ENCODE data around the gene TUBGCP5. TPM values are rescaled to one million over a fixed set of nuclear protein-coding genes. Genes with fewer than 3 reads are reported as not detected.
"Not testable (repeated sequence)": the region's sequence is repeated elsewhere in the genome, so short reads cannot be mapped to it uniquely, and the experiment has no call there.

Gene TUBGCP5
- total RNA-seq, 3 donors from 2014 or later (not counting 1 experiment from before 2014, with no cell fraction given): 14.7 to 20.4 (median 17.5) TPM

DNA sequence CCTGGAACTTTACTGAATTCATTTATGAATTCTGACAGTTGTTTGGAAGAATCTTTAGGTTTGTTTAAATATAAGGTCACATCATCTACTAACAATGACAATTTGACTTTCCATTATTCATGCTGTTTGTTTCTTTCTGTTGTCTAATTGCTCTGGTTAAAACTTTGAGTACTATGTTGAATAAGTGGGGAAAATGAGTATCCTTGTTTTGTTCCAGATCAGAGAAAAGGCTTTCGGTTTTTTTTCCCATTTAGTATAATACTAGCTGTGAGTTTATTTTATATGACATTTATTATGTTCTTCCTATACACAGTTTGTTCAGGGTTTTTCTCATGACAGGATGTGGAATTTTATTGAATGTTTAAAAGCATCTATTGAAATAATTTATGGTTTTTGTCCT is 11.3 kb upstream of the TUBGCP5 start:
- no peak for TF ChIP-seq CTCF (IDR thresholded peaks at IDR 0.05)
- Mint-ChIP-seq H3K27me3 (ENCODE audit: low read depth in 2 of 2) (peaks cover 0 to 8% of the 10 kb centered on the region in 2 donors), H3K27ac (no peak overlapping the region), H3K36me3 (no peaks in the 10 kb centered on the region), H3K9me3 (no peaks in the 10 kb centered on the region), H3K4me1 (no peaks in the 10 kb centered on the region), H3K4me3 (no peak overlapping the region)
- H3K4me3 ChIP-seq (ENCODE audit: low read length): no peak overlapping the region
- no peaks in the 10 kb centered on the region for H3K4me1 ChIP-seq (ENCODE audit: control insufficient read depth, insufficient read depth, low read length)
- no peak for ATAC-seq
- H3K27ac ChIP-seq (ENCODE audit: low read length): no peak overlapping the region
- intact Hi-C loops (cut with micrococcal nuclease): no loop called here
- H3K36me3 ChIP-seq (ENCODE audit: control insufficient read depth, insufficient read depth, low read length): no peaks in the 10 kb centered on the region
- DNase-seq: no peak
- H3K27me3 ChIP-seq (ENCODE audit: control insufficient read depth, insufficient read depth, low read length): no peaks in the 10 kb centered on the region
- WGBS (ENCODE audit: insufficient coverage): no CpG with 5 or more reads among the region's 1 CpG
- H3K9me3 ChIP-seq (ENCODE audit: control insufficient read depth, insufficient read depth, low read length): no peaks in the 10 kb centered on the region

- no peaks in the 10 kb centered on the region for H3K27me3 ChIP-seq (ENCODE audit: control insufficient read depth, insufficient read depth, low read length)
- H3K4me3 ChIP-seq (ENCODE audit: low read length): no peak overlapping the region
- no peaks in the 10 kb centered on the region for H3K36me3 ChIP-seq (ENCODE audit: control insufficient read depth, insufficient read depth, low read length)
- DNase-seq (no peak), ATAC-seq (no peak)
- H3K4me1 Mint-ChIP-seq: no peaks in the 10 kb centered on the region
- no peaks in the 10 kb centered on the region for H3K36me3 Mint-ChIP-seq
- TF ChIP-seq CTCF (IDR thresholded peaks at IDR 0.05): no peak
- H3K9me3 Mint-ChIP-seq: no peaks in the 10 kb centered on the region
- 96% methylated on average over 16 of the region's 16 CpGs for WGBS (ENCODE audit: insufficient coverage)
- no peak overlapping the region for H3K27ac ChIP-seq (ENCODE audit: low read length)
- H3K4me3 Mint-ChIP-seq: no peak overlapping the region
- peaks cover 0 to 7% of the 10 kb centered on the region in 2 donors for H3K27me3 Mint-ChIP-seq (ENCODE audit: low read depth in 2 of 2)
- no peak overlapping the region for H3K27ac Mint-ChIP-seq
- intact Hi-C loops (cut with micrococcal nuclease): loop anchor here (10.0 kb wide), 1 partner anchor 125 kb away; no protein-coding TSS in a partner anchor
- H3K9me3 ChIP-seq (ENCODE audit: control insufficient read depth, insufficient read depth, low read length): no peaks in the 10 kb centered on the region
- no peaks in the 10 kb centered on the region for H3K4me1 ChIP-seq (ENCODE audit: control insufficient read depth, insufficient read depth, low read length)
Measured at GRCh38 chr15:23049984-23050628, 10.7 kb upstream of the TUBGCP5 start.

DNA sequence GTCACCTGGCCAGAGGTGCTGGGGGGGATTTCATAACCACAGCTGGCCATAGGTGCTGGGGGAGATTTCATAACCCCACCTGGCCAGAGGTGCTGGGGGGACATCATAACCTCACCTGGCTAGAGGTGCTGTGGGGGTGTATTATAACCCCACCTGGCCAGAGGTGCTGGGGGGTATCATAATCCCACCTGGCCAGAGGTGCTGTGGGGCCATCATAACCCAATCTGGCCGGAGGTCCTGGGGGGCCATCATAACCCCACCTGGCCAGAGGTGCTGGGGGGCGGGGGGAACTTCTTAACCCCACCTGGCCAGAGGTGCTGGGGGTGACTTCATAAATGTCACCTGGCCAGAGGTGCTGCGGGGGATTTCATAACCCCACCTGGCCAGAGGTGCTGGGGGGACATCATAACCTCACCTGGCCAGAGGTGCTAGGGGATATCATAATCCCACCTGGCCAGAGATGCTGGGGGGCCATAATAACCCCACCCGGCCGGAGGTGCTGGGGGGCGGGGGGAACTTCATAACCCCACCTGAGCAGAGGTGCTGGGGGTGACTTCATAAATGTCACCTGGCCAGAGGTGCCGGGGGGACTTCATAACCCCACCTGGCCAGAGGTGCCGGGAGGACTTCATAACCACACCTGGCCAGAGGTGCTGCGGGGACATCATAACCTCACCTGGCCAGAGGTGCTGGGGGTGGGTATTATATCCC is 9.4 kb upstream of the TUBGCP5 start:
- H3K4me3 ChIP-seq (ENCODE audit: low read length); H3K4me1 ChIP-seq (ENCODE audit: control insufficient read depth, insufficient read depth, low read length); H3K9me3 Mint-ChIP-seq; H3K27ac ChIP-seq (ENCODE audit: low read length); ATAC-seq; H3K27ac Mint-ChIP-seq; H3K27me3 ChIP-seq (ENCODE audit: control insufficient read depth, insufficient read depth, low read length); H3K36me3 Mint-ChIP-seq; H3K4me1 Mint-ChIP-seq; H3K9me3 ChIP-seq (ENCODE audit: control insufficient read depth, insufficient read depth, low read length); H3K36me3 ChIP-seq (ENCODE audit: control insufficient read depth, insufficient read depth, low read length); H3K27me3 Mint-ChIP-seq (ENCODE audit: low read depth in 2 of 2); H3K4me3 Mint-ChIP-seq; DNase-seq: not testable (repeated sequence)
- intact Hi-C loops (cut with micrococcal nuclease): loop anchor here (10.0 kb wide), 1 partner anchor 124 kb away; no protein-coding TSS in a partner anchor
- 98% methylated on average over 7 of the region's 9 CpGs for WGBS (ENCODE audit: insufficient coverage)

DNA sequence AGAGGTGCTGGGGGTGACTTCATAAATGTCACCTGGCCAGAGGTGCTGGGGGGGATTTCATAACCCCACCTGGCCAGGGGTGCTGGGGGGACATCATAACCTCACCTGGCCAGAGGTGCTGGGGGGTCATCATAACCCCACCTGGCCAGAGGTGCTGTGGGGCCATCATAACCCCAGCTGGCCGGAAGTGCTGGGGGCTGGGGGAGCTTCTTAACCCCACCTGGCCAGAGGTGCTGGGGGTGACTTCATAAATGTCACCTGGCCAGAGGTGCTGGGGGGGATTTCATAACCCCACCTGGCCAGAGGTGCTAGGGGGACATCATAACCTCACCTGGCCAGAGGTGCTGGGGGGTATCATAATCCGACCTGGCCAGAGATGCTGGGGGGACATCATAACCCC is 4.6 kb upstream of the TUBGCP5 start:
- not testable (repeated sequence) for H3K36me3 Mint-ChIP-seq; H3K9me3 Mint-ChIP-seq; H3K27me3 ChIP-seq (ENCODE audit: control insufficient read depth, insufficient read depth, low read length); H3K27me3 Mint-ChIP-seq (ENCODE audit: low read depth in 2 of 2); H3K4me1 ChIP-seq (ENCODE audit: control insufficient read depth, insufficient read depth, low read length); H3K4me1 Mint-ChIP-seq; H3K27ac Mint-ChIP-seq; H3K36me3 ChIP-seq (ENCODE audit: control insufficient read depth, insufficient read depth, low read length); ATAC-seq; H3K27ac ChIP-seq (ENCODE audit: low read length); DNase-seq; H3K4me3 Mint-ChIP-seq; H3K4me3 ChIP-seq (ENCODE audit: low read length); H3K9me3 ChIP-seq (ENCODE audit: control insufficient read depth, insufficient read depth, low read length)
- intact Hi-C loops (cut with micrococcal nuclease): loop anchor here (10.0 kb wide), 1 partner anchor 119 kb away; no protein-coding TSS in a partner anchor
- 90% methylated on average over 1 of the region's 2 CpGs for WGBS (ENCODE audit: insufficient coverage)

GRCh38 chr15:23043535-23043934 is 4.2 kb upstream of the TUBGCP5 start:
- not testable (repeated sequence) for H3K4me3 ChIP-seq (ENCODE audit: low read length)
- 89% methylated on average over 4 of the region's 4 CpGs for WGBS (ENCODE audit: insufficient coverage)

DNA sequence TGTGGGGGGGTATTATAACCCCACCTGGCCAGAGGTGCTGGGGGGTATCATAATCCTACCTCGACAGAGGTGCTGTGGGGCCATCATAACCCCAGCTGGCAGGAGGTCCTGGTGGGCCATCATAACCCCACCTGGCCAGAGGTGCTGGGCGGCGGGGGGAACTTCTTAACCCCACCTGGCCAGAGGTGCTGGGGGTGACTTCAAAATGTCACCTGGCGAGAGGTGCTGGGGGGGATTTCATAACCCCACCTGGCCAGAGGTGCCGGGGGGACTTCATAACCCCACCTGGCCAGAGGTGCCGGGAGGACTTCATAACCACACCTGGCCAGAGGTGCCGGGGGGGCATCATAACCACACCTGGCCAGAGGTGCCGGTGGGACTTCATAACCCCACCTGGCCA is 2.4 kb upstream of the TUBGCP5 start:
- not testable (repeated sequence) for H3K27ac Mint-ChIP-seq; H3K9me3 Mint-ChIP-seq; H3K27ac ChIP-seq (ENCODE audit: low read length); H3K27me3 Mint-ChIP-seq (ENCODE audit: low read depth in 2 of 2); DNase-seq; H3K27me3 ChIP-seq (ENCODE audit: control insufficient read depth, insufficient read depth, low read length); ATAC-seq; H3K36me3 ChIP-seq (ENCODE audit: control insufficient read depth, insufficient read depth, low read length); H3K36me3 Mint-ChIP-seq; H3K9me3 ChIP-seq (ENCODE audit: control insufficient read depth, insufficient read depth, low read length); H3K4me3 Mint-ChIP-seq; H3K4me3 ChIP-seq (ENCODE audit: low read length)
- H3K4me1 Mint-ChIP-seq: peaks cover 11 to 13% of the 10 kb centered on the region in 2 donors
- peaks cover 11% of the 10 kb centered on the region for H3K4me1 ChIP-seq (ENCODE audit: control insufficient read depth, insufficient read depth, low read length)
- intact Hi-C loops (cut with micrococcal nuclease): loop anchor here (10.0 kb wide), 1 partner anchor 117 kb away; no protein-coding TSS in a partner anchor
- WGBS (ENCODE audit: insufficient coverage): 96% methylated on average over 8 of the region's 8 CpGs

More at GRCh38 chr15:23043535-23043934, 4.2 kb upstream of the TUBGCP5 start:
- intact Hi-C loops (cut with micrococcal nuclease): loop anchor here (10.0 kb wide), 1 partner anchor 119 kb away; no protein-coding TSS in a partner anchor
- not testable (repeated sequence) for DNase-seq; H3K27me3 ChIP-seq (ENCODE audit: control insufficient read depth, insufficient read depth, low read length); H3K4me1 Mint-ChIP-seq; H3K9me3 Mint-ChIP-seq; H3K27ac Mint-ChIP-seq; H3K27me3 Mint-ChIP-seq (ENCODE audit: low read depth in 2 of 2); H3K36me3 ChIP-seq (ENCODE audit: control insufficient read depth, insufficient read depth, low read length); H3K27ac ChIP-seq (ENCODE audit: low read length); H3K9me3 ChIP-seq (ENCODE audit: control insufficient read depth, insufficient read depth, low read length); H3K4me3 Mint-ChIP-seq; H3K36me3 Mint-ChIP-seq; ATAC-seq
- H3K4me1 ChIP-seq (ENCODE audit: control insufficient read depth, insufficient read depth, low read length): peaks cover 10% of the 10 kb centered on the region

All from natural killer cell (primary cell).